GM19099 (cell line): ENCODE data around the gene CHST8.

ENCODE experiments used
- POLR2A ChIP-seq: IDR thresholded peaks from 3 replicates; pipeline ENCODE4 v1.6.1; 2011; ENCODE audit warnings: low read depth; ENCODE audit not compliant: insufficient read length; ENCODE audit errors: extremely low read depth

Gene CHST8

DNA sequence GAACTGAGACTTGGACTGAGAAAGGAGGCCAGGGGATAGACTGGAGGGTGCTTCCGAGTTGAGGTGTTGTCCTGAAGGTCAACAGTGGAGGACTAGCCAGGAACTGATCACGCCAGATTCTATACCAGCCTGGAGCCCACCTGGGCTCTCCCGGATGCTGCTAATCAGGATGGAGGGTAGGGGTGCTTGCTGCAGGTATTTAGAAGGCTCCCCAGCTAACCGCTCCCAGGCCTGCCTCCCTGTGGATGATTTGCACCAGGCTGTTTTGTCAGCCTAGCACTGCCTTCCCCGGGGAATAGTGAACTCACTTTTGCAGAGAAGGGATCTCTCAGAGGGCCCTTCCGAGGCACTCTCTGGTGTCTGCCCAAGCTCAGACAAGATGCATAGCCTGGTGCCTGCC lies 114.4 kb downstream of the CHST8 start:
- TF ChIP-seq POLR2A: no peak

GRCh38 chr19:33736787-33737186 lies 115.0 kb downstream of the CHST8 start:
- no peak for TF ChIP-seq POLR2A

DNA sequence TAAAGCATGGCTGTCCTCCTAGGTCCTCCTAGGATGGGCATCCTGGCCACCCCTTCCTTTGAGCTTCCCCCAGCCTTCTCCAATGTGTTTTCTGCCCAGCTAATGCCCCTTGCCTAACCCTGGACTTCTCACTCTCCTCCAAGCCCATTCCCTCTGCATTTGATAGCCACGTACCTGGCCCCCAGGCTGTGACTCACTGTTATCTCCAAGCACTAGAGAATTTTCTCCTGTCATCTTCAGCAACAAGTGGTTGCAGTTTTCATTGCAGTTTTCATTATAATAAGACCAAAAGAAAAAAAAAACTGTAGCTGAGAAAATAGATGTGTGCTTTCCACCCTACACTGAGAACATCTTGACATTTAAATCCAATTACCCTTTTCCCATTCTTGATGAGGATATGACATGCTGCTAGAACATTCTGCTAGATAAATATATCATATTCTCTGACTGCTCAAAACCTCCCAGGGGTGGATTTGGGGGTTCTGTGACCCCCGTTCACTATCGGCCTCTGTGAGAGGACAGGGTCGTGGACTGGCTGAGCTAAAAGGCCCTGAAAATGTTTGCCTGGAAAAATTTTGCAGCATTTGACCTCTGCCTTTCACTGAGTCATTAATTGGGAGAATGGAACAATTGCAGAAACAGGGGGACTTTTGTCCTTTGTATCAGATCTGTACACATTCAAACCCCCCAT lies 116.1 kb downstream of the CHST8 start:
- no peak for TF ChIP-seq POLR2A

GRCh38 chr19:33740811-33741396 lies 119.2 kb downstream of the CHST8 start:
- no peak for TF ChIP-seq POLR2A

- no peak for TF ChIP-seq POLR2A
Measured at GRCh38 chr19:33745297-33745696, 123.5 kb downstream of the CHST8 start.

DNA sequence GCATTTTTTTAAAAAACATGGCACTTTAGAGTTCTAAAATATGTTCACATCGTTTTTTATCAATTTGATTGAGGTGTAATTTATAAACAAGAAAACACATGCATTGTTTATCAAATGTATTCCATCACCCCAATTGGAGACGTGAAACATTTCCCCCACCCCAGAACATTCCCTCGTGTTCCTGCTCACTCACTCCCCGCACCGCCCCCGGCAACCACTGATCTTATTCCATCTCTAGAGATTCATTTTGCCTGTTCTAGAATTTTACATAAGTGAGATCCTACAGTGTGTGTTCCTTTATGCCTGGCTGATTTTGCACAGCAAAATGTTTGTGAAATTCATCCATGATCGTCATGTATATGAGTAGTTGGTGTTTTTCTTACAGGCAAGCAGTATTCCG lies 124.4 kb downstream of the CHST8 start:
- no peak for TF ChIP-seq POLR2A

DNA sequence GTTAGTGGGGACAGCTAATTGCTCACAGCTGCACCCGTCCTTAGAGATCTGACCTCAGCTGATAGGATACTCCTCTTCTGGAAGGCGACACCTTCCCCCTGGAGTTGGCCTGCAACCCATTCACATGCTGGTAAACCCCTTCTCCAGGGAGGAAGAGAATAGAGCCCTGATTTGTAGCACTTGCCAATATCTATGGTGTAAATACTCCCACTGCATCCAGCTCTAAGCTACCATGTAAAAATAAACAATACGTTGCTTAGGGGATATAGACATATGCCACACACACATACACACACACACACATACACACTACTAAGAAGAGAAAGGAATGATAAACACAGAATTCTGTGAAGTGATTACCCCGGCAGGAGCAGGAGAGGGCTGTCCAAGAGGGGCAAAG lies 125.5 kb downstream of the CHST8 start:
- no peak for TF ChIP-seq POLR2A

GRCh38 chr19:33748231-33748630 lies 126.5 kb downstream of the CHST8 start:
- no peak for TF ChIP-seq POLR2A

- no peak for TF ChIP-seq POLR2A
Measured at GRCh38 chr19:33749016-33749415, 127.3 kb downstream of the CHST8 start.

DNA sequence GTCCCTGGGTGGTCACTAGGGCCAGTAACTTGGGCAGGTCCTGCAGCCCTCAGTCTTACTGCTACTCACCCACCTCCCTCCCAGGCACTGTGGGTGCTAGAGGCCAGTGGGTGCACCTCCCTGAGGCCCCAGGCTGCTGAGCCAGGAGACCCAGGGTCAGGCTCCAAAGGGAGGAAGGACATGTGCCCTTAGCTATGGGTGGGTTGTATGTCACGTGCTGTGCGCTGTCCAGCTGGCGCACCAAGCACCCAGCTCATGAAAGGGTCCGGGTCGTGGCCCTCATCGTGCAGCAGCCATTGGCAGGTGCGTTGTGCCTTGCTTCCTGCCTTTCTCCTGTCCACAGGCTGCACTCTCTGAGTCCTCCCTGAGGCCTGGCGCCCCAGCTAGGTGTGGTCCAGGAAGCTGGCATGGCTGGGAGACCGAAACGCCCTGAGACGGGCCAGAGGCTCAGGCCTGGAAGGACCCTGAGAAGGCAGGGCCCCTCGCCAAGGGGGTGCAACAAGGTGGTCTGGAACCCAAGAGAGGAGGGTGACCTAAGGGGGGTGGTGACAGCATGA lies 127.9 kb downstream of the CHST8 start:
- no peak for TF ChIP-seq POLR2A

DNA sequence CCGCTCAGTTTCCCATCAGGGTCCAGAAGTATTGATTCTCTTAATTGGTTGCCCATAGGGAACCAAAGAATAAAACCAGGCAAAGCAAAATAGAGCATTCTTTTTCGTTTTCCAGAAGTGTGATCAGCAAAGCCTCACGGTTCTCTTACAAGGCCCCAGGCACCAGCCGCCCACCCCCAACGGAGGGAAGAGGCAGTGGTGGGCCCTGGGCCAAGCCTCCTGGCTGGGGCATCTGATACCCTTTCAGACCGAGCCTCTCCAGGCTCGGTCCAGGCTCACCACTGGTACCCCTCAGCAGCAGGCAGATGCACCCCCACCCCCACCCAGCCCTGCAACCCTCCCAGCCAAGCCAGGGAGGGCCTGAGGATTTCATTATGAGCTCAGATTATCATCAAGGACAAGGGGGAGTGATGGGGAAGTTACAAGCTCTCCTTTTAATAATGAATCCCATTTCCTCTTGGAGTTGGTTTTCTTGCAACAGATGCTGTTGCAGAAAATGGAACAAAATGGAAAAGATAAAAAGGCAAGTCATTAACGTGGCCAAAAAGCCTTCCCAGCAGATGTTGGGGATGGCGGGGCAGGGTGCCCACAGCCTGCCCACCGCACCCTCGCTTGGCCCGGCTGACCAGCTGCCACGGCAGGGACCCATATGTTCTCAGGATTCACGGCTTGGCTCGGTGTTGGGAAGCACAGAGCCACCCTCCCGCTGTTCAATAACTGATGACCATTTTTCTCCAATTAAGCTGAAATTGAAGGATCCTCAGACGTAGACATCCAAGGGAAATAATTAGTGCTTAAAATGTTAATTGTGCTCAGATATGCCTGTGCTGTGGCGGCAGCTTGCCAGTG lies 129.1 kb downstream of the CHST8 start:
- TF ChIP-seq POLR2A: no peak

DNA sequence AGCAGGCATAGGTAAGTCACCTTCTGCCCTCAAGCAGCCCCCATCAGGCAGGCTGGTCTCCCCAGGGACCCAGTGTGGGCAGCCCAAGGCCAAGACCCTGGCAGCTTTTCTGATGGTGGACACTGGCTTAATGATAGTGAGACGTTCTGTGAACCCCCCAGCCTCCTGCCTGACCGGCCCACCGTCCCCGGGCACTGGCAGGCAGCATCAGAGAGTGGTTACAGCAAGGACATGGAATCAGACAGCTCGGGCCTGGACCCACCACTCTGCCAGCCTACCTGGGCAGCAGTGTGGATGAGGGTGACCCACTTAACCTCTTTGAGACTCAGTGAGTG lies 129.7 kb downstream of the CHST8 start:
- TF ChIP-seq POLR2A: no peak

- no peak for TF ChIP-seq POLR2A
Measured at GRCh38 chr19:33752018-33752800, 130.5 kb downstream of the CHST8 start.

GRCh38 chr19:33752945-33753344 lies 131.2 kb downstream of the CHST8 start:
- no peak for TF ChIP-seq POLR2A

DNA sequence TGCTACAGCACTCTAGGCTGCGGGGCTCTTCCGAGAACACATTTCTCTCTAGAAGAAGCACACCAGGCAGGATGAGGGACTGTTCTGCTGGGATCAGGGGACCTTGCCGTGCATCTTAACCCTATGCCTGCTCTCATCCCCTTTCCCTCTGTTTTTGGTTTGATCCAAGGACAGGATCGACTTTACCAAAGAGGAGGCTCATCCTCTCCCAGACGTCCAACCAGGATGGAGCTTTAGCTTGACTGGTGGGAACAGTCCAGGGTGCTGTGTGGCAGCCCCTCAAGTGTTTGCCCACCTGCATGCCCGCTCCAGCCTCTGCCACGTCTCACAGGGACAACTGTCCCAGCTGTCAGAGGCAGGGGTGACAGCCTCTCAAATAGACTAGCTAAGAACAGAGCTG lies 132.6 kb downstream of the CHST8 start:
- TF ChIP-seq POLR2A: no peak

DNA sequence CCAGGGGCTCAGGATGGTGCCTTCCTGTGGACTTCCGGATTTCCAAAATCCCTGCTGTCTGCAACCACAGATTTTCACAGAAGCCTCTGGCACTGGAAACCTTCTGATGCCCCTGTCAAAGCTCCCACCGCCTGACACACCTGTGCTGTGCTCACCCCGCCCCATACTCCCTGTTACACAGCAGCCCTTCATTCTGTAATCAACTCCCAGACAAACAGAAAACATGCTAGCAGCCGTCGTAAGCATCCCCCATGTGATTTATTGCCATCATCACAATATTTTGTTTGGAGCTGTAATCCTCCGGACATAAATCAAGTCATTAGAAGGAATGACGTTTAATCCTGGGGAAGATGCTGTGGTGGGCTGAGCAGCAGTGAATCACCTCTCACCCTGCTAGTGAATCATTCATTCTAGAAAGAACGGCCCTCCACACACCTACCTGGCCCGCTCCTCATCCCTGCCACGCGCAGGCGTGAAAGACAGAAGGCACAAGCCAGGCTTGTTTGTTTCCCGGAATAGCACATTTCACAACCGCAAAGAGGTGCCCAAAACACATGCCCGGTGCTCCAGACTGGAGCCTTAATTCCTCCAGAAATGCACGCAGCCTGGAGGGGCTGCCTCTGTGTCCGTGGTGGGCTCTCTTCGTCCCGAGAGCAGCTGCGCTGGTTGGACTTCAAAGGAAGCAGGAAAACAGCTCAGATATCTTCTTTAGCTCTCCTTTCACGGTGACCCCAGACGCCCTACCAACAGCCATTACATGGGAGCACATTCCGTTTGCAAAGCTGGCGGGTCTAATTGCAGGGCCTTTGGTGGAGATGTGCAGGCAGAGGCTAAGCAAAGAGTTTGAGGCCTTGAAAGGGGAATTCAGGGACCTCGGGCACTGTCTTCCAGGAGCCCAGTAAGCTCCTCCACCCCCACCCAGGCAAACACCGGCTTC lies 133.6 kb downstream of the CHST8 start:
- no peak for TF ChIP-seq POLR2A
